B cell (primary cell): ENCODE measurements around the gene ABCC1. TPM values are rescaled to one million over a fixed set of nuclear protein-coding genes. Genes with fewer than 3 reads are reported as not detected.

Experiments
- ATAC-seq: fragments of 200-7000 bp; cut with Tn5 transposase; one replicate; pipeline ENCODE4 v1.10.0; 2021; ENCODE audit warnings: low read depth, mild to moderate bottlenecking, moderate number of reproducible peaks, moderate library complexity
- CTCF ChIA-PET: fragments of 350-600 bp; sonication (Branson Sonifier 250); formaldehyde crosslinking; loops from one replicate; lab custom pipeline; 2021; ENCODE audit warnings: antibody characterized with exemption, inconsistent platforms; lab: Charles Lee
- POLR2A ChIA-PET: fragments of 350-600 bp; sonication (Branson Sonifier 250); formaldehyde crosslinking; loops from one replicate; lab custom pipeline; 2021; ENCODE audit warnings: antibody characterized with exemption; lab: Charles Lee
- DNase-seq: peaks from one replicate; pipeline ENCODE4 v3.0.0; 2013
- H2AFZ ChIP-seq: 2 replicates; pipeline ENCODE4 v1.6.1; 2012; ENCODE audit warnings: mild to moderate bottlenecking, low read depth, low read length; ENCODE audit not compliant: insufficient read depth, poor library complexity, severe bottlenecking
- H3K27ac ChIP-seq, 2 donors: 1 replicate in 1 of 2; 2 replicates in 1 of 2; pipeline ENCODE4 v1.5.1; 2012 to 2013; ENCODE audit warnings: low read length in 2 of 2, mild to moderate bottlenecking in 2 of 2, moderate library complexity in 1 of 2
- H3K27me3 ChIP-seq, 4 experiments: fragments of 200-600 bp in 1 of 4; sonication (generic) in 1 of 4; replicated peaks in 1 of 4; 1 replicate in 2 of 4; 2 replicates in 2 of 4; pipeline versions ENCODE4 v1.6.1 to v1.7.0; 2013 to 2016; ENCODE audit warnings: low read length in 3 of 4, mild to moderate bottlenecking in 2 of 4, mixed read lengths in 1 of 4, moderate library complexity in 1 of 4; ENCODE audit not compliant: insufficient read depth in 4 of 4, control insufficient read depth in 3 of 4; ENCODE audit errors: control extremely low read depth in 1 of 4
- H3K36me3 ChIP-seq, 2 experiments: replicated peaks in 1 of 2; 1 replicate in 1 of 2; 2 replicates in 1 of 2; pipeline versions ENCODE4 v1.6.1 to v1.7.1; 2013; ENCODE audit warnings: low read length in 1 of 2; ENCODE audit not compliant: insufficient read depth in 2 of 2, control insufficient read depth in 1 of 2; ENCODE audit errors: control extremely low read depth in 1 of 2, extremely low read depth in 1 of 2
- H3K4me1 ChIP-seq, 2 donors: fragments of 200-600 bp in 1 of 2; sonication (generic) in 1 of 2; 1 replicate in 1 of 2; 2 replicates in 1 of 2; pipeline versions ENCODE4 v1.5.1 to v1.6.1; 2013 to 2017; ENCODE audit warnings: low read length in 2 of 2; ENCODE audit not compliant: control insufficient read depth in 2 of 2, insufficient read depth in 2 of 2
- H3K4me2 ChIP-seq: replicated peaks from 2 replicates; pipeline ENCODE3; 2012; ENCODE audit warnings: mild to moderate bottlenecking, low read depth, low read length; ENCODE audit not compliant: poor library complexity, severe bottlenecking
- H3K4me3 ChIP-seq, 5 experiments: fragments of 200-600 bp in 1 of 5; sonication (generic) in 1 of 5; 1 replicate in 3 of 5; 2 replicates in 2 of 5; pipeline versions ENCODE4 v1.5.1 to v1.7.0; 2011 to 2016; ENCODE audit warnings: low read length in 4 of 5, mild to moderate bottlenecking in 4 of 5, low read depth in 2 of 5, control low read depth in 1 of 5, moderate library complexity in 1 of 5; ENCODE audit not compliant: insufficient read depth in 1 of 5; ENCODE audit errors: control extremely low read depth in 1 of 5, extremely low read depth in 1 of 5
- H3K79me2 ChIP-seq: fragments of 200-600 bp; sonication (generic); one replicate; pipeline ENCODE4 v1.6.0; 2016; ENCODE audit warnings: low read length; ENCODE audit not compliant: control insufficient read depth, insufficient read depth
- H3K9ac ChIP-seq: fragments of 200-600 bp; sonication (generic); 2 replicates; pipeline ENCODE4 v1.6.1; 2017; ENCODE audit warnings: mild to moderate bottlenecking, low read length, moderate library complexity
- H3K9me3 ChIP-seq, 3 donors: one replicate each; pipeline versions ENCODE4 v1.6.1 to v1.7.1; 2013; ENCODE audit warnings: low read length in 2 of 3; ENCODE audit not compliant: control insufficient read depth in 2 of 3, insufficient read depth in 1 of 3; ENCODE audit errors: control extremely low read depth in 1 of 3
- H4K20me1 ChIP-seq: 2 replicates; pipeline ENCODE4 v1.6.0; 2012; ENCODE audit warnings: mild to moderate bottlenecking, low read length; ENCODE audit not compliant: insufficient read depth, control insufficient read depth, poor library complexity, severe bottlenecking
- H3K27ac Mint-ChIP-seq: one replicate; pipeline ENCODE4 v1.8.0; 2021; ENCODE audit warnings: mixed read lengths
- H3K27me3 Mint-ChIP-seq: one replicate; pipeline ENCODE4 v1.8.0; 2021; ENCODE audit warnings: mixed read lengths
- H3K4me1 Mint-ChIP-seq: one replicate; pipeline ENCODE4 v1.8.0; 2021; ENCODE audit warnings: mixed read lengths
- H3K4me3 Mint-ChIP-seq: one replicate; pipeline ENCODE4 v1.8.0; 2021; ENCODE audit warnings: mixed read lengths
- H3K9me3 Mint-ChIP-seq: one replicate; pipeline ENCODE4 v1.8.0; 2022; ENCODE audit warnings: mixed read lengths; ENCODE audit not compliant: insufficient read depth
- EZH2 ChIP-seq: IDR thresholded peaks from 2 replicates; pipeline ENCODE4 v1.6.1; 2012; ENCODE audit warnings: borderline replicate concordance, low read depth, mild to moderate bottlenecking, moderate library complexity, low read length; ENCODE audit not compliant: insufficient read depth, poor library complexity, severe bottlenecking
- WGBS: methylation state at CpG from one replicate; pipeline ENCODE4 v1.1.5; 2013; ENCODE audit warnings: missing lambda C conversion rate; ENCODE audit not compliant: insufficient coverage; 5-methylcytosine and 5-hydroxymethylcytosine counted together
- intact Hi-C: fragments of 100-400 bp; cut with micrococcal nuclease; formaldehyde crosslinking; loops from one replicate; pipeline ENCODE4 v1.10.0; 2022
- polyA plus RNA-seq: library from polyadenylated mRNA; depleted of rRNA; stranded (reverse); fragments of >200 nt; gene quantifications from 2 replicates; pipeline ENCODE4 v1.2.3, GENCODE V29; 2012
- total RNA-seq, 2 donors: library from RNA; stranded (reverse); fragments of 120-200 nt in 1 of 2; gene quantifications; 1 replicate in 1 of 2; 2 replicates in 1 of 2; pipeline versions ENCODE4 v1.2.3 to v1.2.4, GENCODE V29; 2013 to 2022
- TF ChIP-seq, protein P1 (sequence below): fragments of 200-600 bp; IDR thresholded peaks from one replicate; pipeline ENCODE4 v1.8.0; 2022; ENCODE audit warnings: antibody characterized with exemption, mild to moderate bottlenecking

The ABCC1 gene
- total and polyA plus RNA-seq, 2 donors (not counting 1 experiment from before 2014, with no cell fraction given) = 21.8 to 73.0 TPM

DNA sequence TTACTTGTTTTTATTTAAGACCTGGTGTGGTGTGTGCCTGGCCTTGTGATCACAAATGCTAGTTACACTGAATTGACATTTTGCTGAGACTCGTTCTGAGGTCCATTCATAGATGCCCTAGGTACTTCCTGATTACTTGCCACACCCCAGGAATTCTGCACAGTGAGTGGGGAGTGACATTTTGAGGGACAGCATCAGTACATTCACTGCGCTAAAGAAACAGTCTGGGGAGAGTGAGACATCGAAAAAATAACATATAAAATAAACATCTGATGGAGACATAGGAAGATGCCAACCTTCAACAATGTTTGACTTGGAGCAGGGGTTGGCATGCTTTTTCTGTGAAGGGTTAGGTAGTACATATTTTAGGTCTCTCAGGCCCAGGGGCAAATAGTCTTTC lies 30.4 kb downstream of the ABCC1 start:
- no peak overlapping the region for H3K4me3 Mint-ChIP-seq
- peaks cover 100% of the 10 kb centered on the region for H3K79me2 ChIP-seq
- intact Hi-C loops = no loop called here

DNA sequence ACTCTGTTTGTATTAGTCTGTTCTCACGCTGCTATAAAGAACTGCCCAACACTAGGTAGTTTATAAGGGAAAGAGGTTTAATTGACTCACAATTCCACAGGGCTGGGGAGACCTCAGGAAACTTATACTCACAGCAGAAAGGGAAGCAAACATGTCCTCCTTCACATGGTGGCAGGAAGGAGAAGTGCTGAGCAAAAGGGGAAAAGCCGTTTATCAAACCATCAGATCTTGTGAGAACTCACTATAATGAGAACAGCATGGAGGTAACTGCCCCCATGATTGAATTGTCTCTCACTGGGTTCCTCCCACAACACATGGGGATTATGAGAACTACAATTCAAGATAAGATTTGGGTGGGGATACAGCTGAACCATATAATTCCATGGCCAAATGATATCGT lies 30.9 kb downstream of the ABCC1 start:
- no peaks in the 10 kb centered on the region for H3K27me3 Mint-ChIP-seq
- H3K79me2 ChIP-seq = peaks cover 100% of the 10 kb centered on the region
- H3K27me3 ChIP-seq = no peaks in the 10 kb centered on the region
- H3K27ac Mint-ChIP-seq = no peak overlapping the region
- H3K27ac ChIP-seq = no peak overlapping the region
- H3K4me1 ChIP-seq = no peaks in the 10 kb centered on the region
- H3K4me1 Mint-ChIP-seq = peaks cover 9% of the 10 kb centered on the region
- peaks cover 5 to 20% of the 10 kb centered on the region in 2 experiments for H3K36me3 ChIP-seq
- no peak for ATAC-seq
- no peak overlapping the region for H2AFZ ChIP-seq
- intact Hi-C loops = no loop called here
- no peak overlapping the region for H3K9ac ChIP-seq
- ChIA-PET CTCF (no interaction called here), POLR2A (no interaction called here)
- H4K20me1 ChIP-seq = peaks cover 47% of the 10 kb centered on the region
- no peak overlapping the region for H3K4me3 Mint-ChIP-seq
- H3K4me3 ChIP-seq = no peak overlapping the region
- TF ChIP-seq EZH2 = no peak
- TF ChIP-seq, protein P1, sequence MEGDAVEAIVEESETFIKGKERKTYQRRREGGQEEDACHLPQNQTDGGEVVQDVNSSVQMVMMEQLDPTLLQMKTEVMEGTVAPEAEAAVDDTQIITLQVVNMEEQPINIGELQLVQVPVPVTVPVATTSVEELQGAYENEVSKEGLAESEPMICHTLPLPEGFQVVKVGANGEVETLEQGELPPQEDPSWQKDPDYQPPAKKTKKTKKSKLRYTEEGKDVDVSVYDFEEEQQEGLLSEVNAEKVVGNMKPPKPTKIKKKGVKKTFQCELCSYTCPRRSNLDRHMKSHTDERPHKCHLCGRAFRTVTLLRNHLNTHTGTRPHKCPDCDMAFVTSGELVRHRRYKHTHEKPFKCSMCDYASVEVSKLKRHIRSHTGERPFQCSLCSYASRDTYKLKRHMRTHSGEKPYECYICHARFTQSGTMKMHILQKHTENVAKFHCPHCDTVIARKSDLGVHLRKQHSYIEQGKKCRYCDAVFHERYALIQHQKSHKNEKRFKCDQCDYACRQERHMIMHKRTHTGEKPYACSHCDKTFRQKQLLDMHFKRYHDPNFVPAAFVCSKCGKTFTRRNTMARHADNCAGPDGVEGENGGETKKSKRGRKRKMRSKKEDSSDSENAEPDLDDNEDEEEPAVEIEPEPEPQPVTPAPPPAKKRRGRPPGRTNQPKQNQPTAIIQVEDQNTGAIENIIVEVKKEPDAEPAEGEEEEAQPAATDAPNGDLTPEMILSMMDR = no peak
- H3K9me3 ChIP-seq = peaks cover 4 to 48% (median 37%) of the 10 kb centered on the region in 3 donors
- DNase-seq = no peak
- WGBS = 100% methylated on average over 1 of the region's 3 CpGs
- no peak overlapping the region for H3K4me2 ChIP-seq
- peaks cover 25% of the 10 kb centered on the region for H3K9me3 Mint-ChIP-seq

More for the DNA sequence above, 30.4 kb downstream of the ABCC1 start:
- TF ChIP-seq EZH2 = no peak
- TF ChIP-seq, protein P1 = no peak
- WGBS = no CpG with 5 or more reads among the region's 3 CpGs
- peaks cover 14% of the 10 kb centered on the region for H3K4me1 Mint-ChIP-seq
- H3K27ac ChIP-seq = no peak overlapping the region
- peaks cover 47% of the 10 kb centered on the region for H4K20me1 ChIP-seq
- H3K9me3 Mint-ChIP-seq = peaks cover 25% of the 10 kb centered on the region
- H3K4me3 ChIP-seq = no peak overlapping the region
- peaks cover 4 to 48% (median 37%) of the 10 kb centered on the region in 3 donors for H3K9me3 ChIP-seq
- no peaks in the 10 kb centered on the region for H3K27me3 ChIP-seq
- ChIA-PET POLR2A (no interaction called here), CTCF (no interaction called here)
- no peak for DNase-seq
- no peak overlapping the region for H3K4me2 ChIP-seq
- no peak overlapping the region for H3K9ac ChIP-seq
- peaks cover 5 to 20% of the 10 kb centered on the region in 2 experiments for H3K36me3 ChIP-seq
- no peaks in the 10 kb centered on the region for H3K27me3 Mint-ChIP-seq
- H3K4me1 ChIP-seq = no peaks in the 10 kb centered on the region
- no peak overlapping the region for H3K27ac Mint-ChIP-seq
- no peak for ATAC-seq
- no peak overlapping the region for H2AFZ ChIP-seq
